ENCODE data around the gene SMCO1. TPM values are rescaled to one million over a fixed set of nuclear protein-coding genes. Genes with fewer than 3 reads are reported as not detected.
"Not testable (repeated sequence)": the region's sequence is repeated elsewhere in the genome, so short reads cannot be mapped to it uniquely, and the experiment has no call there.

The SMCO1 gene
- total RNA-seq, 1 donor from 2014 or later, result 78.6 TPM

GRCh38 chr3:196502775-196503195 lies 12.4 kb downstream of the SMCO1 start:
- DNase-seq (ENCODE audit: missing footprints) (no peak), ATAC-seq (peak; percentile 46)
- intact Hi-C loops (cut with DNase I), result loop anchor here (1.0 to 5.0 kb wide), 2 partner anchors 70 to 215 kb away; partner anchors contain the start of genes PCYT1A and UBXN7

GRCh38 chr3:196501316-196502044 lies 13.7 kb downstream of the SMCO1 start:
- DNase-seq (ENCODE audit: missing footprints) (no peak), ATAC-seq (no peak)
- intact Hi-C loops (cut with DNase I), result loop anchor here (1.0 to 5.0 kb wide), 2 partner anchors 69 to 214 kb away; partner anchors contain the start of genes PCYT1A and UBXN7

GRCh38 chr3:196499807-196500524 lies 15.2 kb downstream of the SMCO1 start:
- intact Hi-C loops (cut with DNase I), result loop anchor here (5.0 kb wide), 1 partner anchor 68 kb away; the partner anchor contains the start of gene UBXN7
- DNase-seq (ENCODE audit: missing footprints) (no peak), ATAC-seq (no peak)

GRCh38 chr3:196499061-196499460 lies 16.1 kb downstream of the SMCO1 start:
- intact Hi-C loops (cut with DNase I), result no loop called here
- ATAC-seq (no peak), DNase-seq (ENCODE audit: missing footprints) (no peak)

- DNase-seq (ENCODE audit: missing footprints), result no peak
- ATAC-seq, result no peak
- intact Hi-C loops (cut with DNase I), result no loop called here
Measured at GRCh38 chr3:196498297-196498696, 16.8 kb downstream of the SMCO1 start.

- intact Hi-C loops (cut with DNase I), result no loop called here
- DNase-seq (ENCODE audit: missing footprints) (no peak), ATAC-seq (no peak)
Measured at GRCh38 chr3:196496183-196496582, 19.0 kb downstream of the SMCO1 start.

- no peak for ATAC-seq
- intact Hi-C loops (cut with DNase I), result no loop called here
Measured at GRCh38 chr3:196493292-196493691, 21.9 kb downstream of the SMCO1 start.

GRCh38 chr3:196492080-196492479 lies 23.1 kb downstream of the SMCO1 start:
- intact Hi-C loops (cut with DNase I), result no loop called here
- ATAC-seq (no peak), DNase-seq (ENCODE audit: missing footprints) (no peak)

More at GRCh38 chr3:196493292-196493691, 21.9 kb downstream of the SMCO1 start:
- DNase-seq (ENCODE audit: missing footprints), result no peak

GRCh38 chr3:196489747-196490146 lies 25.4 kb downstream of the SMCO1 start:
- ATAC-seq (no peak), DNase-seq (ENCODE audit: missing footprints) (no peak)
- intact Hi-C loops (cut with DNase I), result no loop called here

- ATAC-seq (no peak), DNase-seq (ENCODE audit: missing footprints) (no peak)
- intact Hi-C loops (cut with DNase I), result loop anchor here (2.0 kb wide), 1 partner anchor 33 kb away; no protein-coding TSS in a partner anchor
Measured at GRCh38 chr3:196486263-196486662, 28.9 kb downstream of the SMCO1 start.

DNA sequence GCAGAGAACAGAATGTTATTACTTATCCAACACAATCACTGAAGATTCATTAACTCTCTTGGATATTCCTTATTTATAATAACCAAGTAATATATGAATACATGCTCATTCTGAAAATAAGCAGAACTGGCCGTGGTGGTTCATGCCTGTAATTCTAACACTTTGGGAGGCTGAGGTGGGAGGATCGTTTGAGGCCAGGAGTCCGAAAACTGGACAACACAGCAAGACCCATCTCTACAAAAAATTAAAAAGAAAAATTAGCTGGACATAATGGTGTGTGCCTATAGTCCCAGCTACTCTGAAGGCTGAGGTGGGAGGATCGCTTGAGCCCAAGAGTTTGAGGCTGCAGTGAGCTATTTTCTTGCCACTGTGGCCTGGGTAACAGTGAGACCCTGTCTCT lies 37.5 kb downstream of the SMCO1 start:
- intact Hi-C loops (cut with DNase I), result no loop called here
- no peak for DNase-seq (ENCODE audit: missing footprints)
- ATAC-seq, result no peak

GRCh38 chr3:196472286-196472685 lies 42.9 kb downstream of the SMCO1 start:
- no peak for ATAC-seq
- DNase-seq (ENCODE audit: missing footprints), result no peak
- intact Hi-C loops (cut with DNase I), result no loop called here

DNA sequence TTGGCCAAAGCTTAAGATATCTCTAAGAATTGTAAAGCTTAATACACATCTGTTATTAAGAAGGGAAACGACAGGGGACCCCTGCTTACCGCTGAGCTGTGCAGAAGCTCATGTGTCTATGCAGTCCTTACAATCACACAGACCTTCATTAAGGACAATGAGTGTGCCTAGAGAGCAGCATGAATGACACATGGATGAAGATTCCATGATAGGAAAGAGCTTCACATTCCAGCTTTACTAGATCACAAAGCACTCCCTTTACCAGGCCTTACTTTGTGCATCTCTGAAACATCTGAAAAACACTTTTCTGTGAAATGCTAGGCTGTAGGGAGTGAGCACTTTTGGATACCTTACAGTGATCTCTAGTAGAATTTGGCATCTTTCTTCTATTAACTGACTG lies 43.6 kb downstream of the SMCO1 start:
- no peak for ATAC-seq
- intact Hi-C loops (cut with DNase I), result no loop called here
- DNase-seq (ENCODE audit: missing footprints), result no peak

- DNase-seq (ENCODE audit: missing footprints); intact Hi-C loops (cut with DNase I); ATAC-seq: not testable (repeated sequence)
Measured at GRCh38 chr3:196470182-196470581, 45.0 kb downstream of the SMCO1 start.

DNA sequence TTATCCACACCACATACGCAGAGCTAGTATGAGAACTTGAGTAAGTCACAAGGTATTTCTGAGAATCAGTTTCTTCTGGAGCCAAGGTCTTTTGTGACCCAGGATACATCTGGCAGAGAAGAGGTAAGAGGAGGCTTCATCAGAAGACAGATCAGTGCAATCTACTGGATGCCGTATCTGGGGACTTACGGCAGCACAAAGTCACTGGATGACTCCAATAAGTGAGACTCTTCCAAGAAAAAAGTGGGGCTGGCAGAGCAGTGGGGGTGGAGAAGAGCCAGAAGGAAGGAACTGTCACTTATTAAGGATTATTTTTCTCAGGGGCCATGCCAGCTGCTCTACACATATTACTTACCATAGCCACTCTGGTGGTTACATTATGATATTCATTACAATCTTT lies 51.3 kb downstream of the SMCO1 start:
- no peak for ATAC-seq
- intact Hi-C loops (cut with DNase I), result no loop called here
- DNase-seq (ENCODE audit: missing footprints), result no peak

DNA sequence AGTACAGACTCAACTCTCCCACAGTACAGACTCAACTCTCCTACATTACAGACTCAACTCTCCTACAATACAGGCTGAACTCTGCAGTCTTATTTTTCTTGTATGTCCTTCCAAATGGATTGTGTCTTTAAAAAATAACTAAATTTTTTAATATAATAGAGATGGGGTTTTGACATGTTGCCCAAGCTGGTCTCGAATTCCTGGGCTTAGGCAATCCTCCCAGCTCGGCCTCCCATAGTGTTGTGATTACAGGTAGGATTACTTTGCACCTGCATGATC lies 51.7 kb downstream of the SMCO1 start:
- DNase-seq (ENCODE audit: missing footprints), result no peak
- intact Hi-C loops (cut with DNase I), result no loop called here
- ATAC-seq, result no peak

- DNase-seq (ENCODE audit: missing footprints); ATAC-seq; intact Hi-C loops (cut with DNase I): not testable (repeated sequence)
Measured at GRCh38 chr3:196462680-196463477, 52.3 kb downstream of the SMCO1 start.

DNA sequence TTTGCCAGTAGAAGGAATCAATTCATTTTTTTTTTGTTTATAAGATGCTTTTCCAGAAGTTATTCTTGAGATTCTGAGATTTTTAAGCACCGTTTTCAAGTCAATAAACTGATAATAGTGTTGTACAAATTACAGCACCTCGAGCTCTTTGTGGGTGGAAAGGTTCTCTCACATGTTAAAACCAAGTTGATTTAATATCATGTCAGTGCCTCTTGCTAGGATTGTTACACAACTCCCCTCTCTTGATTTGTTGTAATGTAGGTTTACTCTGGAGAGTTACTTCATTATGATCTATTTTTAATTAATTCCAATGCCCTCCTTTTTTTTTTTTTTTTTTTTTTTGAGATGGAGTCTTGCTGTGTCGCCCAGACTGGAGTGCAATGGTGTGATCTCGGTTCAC lies 57.1 kb downstream of the SMCO1 start:
- DNase-seq (ENCODE audit: missing footprints) (no peak), ATAC-seq (no peak)
- intact Hi-C loops (cut with DNase I), result no loop called here

DNA sequence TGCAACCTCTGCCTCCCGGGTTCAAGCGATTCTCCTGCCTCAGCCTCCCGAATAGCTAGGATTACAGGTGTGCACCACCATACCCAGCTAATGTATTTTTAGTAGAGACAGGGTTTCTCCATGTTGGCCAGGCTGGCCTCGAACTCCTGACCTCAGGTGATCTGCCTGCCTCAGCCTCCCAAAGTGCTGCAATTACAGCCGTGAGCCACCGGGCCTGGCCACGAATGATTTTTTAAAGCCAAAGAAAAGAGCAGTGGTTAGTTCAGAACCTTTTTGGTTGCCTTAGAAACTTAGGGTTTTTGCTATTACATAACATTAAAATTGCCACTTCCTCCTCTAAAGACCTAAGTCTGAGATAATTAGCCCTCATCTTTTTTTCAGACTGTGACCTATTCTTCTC lies 57.7 kb downstream of the SMCO1 start:
- ATAC-seq; intact Hi-C loops (cut with DNase I); DNase-seq (ENCODE audit: missing footprints): not testable (repeated sequence)
